ENCODE data around the gene CACTIN. TPM values are rescaled to one million over a fixed set of nuclear protein-coding genes. Genes with fewer than 3 reads are reported as not detected.
"Not testable (repeated sequence)": the region's sequence is repeated elsewhere in the genome, so short reads cannot be mapped to it uniquely, and the experiment has no call there.

CACTIN gene
- total RNA-seq = 48.2 TPM

DNA sequence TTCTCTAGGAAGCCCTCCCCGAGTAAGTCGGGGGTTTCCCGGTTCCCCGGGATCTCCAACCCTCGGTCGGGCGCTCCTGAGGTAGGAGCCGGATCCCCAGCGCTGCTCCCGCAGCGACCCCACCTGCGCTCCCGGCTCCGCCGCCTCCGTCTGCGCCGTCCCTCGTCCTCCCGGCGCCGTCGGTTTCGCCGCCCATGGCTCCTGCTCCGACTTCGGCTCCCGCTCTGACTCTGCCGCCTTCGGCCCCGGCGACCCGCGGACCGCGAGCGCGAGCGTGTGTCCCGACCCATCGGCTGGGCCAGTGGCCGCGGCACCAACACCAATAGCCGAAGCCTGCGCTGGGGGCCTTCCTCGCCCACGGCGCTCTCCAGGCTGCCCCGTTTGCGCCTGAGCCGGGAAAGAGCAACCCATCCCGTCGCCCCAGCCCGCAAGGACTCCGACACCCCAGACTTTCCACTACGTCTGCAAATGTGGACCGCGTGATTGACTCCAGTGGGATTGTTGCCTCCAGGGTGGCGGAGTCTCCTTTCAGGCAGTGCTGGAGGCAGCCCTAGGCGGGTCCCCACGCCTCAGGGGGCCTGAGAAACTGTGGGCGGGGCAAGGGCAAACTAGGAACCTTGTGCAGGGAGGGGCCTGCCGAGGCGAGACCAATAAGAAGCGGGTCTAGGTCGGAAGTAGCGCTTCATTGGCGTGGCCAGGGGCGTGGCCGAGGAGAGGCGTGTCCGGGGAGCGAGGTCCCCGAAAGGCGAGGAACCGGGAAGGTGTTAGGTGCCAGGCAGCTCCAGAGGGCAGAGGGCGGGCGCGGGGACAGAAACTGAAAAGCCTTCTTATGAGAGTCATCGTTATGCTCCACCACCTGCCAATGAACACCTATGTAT is at the start of gene CACTIN:
Gene CACTIN (minus strand): TSS at position 318 of the 878 bp plus-strand sequence. CDS start 28 bp downstream, at position 290.
- peak; percentile 97 to 99 (median 98) for DNase-seq (ENCODE audit: low read depth in 2 of 3, low spot score in 2 of 3)

DNA sequence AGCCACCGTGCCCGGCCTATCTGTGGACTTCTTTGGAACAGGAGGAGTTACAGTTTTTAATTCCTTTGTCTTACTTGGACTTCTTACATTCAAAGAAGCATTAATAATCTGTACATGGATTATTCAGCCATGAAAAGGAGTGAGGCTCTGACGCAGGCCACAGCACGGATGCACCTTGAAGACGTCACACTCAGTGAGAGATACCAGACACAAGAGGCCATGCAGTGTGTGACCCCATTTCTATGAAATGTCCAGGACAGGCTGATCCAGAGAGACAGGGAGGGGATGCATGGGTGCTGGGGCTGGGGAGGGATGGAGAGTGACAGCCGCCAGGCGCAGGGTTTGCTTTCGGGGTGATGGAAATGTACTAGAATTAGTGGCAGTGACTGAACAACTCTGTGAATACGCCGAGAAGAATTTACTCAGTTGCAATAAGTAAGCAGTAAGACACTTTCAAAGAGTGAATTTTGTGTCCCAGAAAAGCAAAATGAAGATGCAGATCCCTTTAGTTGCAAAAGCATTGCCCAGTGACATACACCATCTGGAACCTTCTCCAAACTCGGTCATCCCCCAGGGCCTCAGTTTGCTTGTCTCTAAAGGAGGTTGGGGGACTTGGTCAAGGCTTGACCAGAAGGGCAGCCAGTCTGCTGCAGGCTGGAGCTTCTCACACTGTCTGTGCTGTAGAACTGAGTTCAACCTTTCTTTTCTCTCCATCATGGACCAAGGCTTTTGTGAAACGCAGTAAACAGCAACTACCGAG is 48.4 kb upstream of the CACTIN start:
- DNase-seq (ENCODE audit: low read depth in 2 of 3, low spot score in 2 of 3) = no peak

DNA sequence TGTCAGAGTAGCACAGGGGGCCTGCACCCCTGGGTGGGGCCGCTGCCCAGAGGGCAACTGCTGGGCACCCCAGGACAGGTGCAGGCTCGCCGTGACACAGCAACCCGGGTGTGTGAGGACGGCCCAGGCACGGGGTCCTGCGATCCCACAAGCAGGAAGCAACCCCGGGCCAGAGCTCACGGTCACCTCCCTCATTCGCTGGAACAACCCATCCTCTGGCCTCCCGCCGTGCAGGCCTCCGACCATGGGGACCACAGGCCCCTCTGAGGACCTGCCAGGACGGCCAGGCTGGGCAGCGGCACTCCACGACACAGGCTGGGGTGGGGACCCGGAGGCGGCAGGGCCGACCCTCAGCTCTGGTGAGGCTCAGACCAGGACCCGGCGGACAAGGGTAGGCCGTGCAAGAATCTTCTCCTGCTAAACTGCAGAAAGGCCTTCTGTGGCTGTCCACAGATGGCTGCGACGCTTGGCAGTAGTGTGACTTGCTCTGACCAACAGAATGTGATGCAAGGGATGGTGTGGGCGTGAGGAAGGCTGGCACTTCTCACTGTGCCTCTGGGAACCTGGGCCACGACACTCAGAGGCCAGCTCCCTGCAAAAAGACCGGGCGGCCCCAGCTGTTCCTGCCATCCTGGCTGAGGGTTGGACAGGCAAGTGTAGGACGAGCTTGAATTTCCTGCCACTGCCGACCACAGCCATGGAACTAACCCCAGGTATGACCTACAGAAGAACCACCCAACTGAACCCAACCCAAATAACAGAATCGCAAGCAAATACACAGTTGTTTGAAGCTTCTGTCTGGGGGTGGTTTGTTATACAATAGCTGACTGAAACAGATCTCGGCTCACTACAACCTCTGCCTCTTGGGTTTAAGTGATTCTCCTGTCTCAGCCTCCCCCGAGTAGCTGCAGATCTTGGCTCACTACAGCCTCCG is 47.2 kb upstream of the CACTIN start:
- DNase-seq (ENCODE audit: low read depth in 2 of 3, low spot score in 2 of 3) = no peak

DNA sequence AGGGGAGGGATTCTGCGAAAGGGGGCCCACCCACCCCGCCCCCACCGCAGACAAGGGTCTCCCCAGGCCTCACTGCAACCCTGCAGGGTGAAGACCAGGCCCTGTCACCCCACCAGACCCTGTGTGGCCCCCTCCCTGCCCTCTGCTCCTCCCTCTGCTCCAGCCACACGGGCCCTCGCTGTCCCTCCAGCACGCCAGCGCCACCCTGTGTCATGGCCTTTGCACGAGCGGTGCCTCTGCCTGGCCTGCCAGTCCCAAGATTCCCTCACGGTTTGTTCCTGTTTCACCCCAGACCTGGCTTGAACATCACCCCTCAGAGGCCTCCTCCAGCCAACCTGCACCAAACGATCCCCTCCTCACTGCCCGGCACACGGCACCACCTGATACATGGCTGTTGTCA is 46.4 kb upstream of the CACTIN start:
- DNase-seq (ENCODE audit: low read depth in 2 of 3, low spot score in 2 of 3) = no peak

DNA sequence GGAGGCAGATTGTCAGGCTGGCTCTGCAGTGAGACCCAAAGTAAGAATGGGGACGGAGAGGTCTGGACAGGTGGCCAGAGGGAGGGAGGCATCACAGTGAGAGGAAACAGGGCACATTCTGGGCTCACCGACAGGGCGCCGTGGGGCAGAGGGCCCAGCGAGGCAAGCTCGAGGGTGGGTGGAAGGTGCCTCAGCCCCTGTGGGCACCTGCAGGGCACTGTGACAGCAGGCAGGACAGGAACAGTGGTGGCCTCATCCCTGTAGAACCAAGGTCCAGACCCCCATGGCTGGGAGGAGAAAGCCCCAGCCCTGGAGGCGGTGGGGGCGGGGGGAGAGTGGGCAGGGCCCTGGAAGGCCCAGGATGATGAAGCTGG is 46.0 kb upstream of the CACTIN start:
- no peak for DNase-seq (ENCODE audit: low read depth in 2 of 3, low spot score in 2 of 3)

DNA sequence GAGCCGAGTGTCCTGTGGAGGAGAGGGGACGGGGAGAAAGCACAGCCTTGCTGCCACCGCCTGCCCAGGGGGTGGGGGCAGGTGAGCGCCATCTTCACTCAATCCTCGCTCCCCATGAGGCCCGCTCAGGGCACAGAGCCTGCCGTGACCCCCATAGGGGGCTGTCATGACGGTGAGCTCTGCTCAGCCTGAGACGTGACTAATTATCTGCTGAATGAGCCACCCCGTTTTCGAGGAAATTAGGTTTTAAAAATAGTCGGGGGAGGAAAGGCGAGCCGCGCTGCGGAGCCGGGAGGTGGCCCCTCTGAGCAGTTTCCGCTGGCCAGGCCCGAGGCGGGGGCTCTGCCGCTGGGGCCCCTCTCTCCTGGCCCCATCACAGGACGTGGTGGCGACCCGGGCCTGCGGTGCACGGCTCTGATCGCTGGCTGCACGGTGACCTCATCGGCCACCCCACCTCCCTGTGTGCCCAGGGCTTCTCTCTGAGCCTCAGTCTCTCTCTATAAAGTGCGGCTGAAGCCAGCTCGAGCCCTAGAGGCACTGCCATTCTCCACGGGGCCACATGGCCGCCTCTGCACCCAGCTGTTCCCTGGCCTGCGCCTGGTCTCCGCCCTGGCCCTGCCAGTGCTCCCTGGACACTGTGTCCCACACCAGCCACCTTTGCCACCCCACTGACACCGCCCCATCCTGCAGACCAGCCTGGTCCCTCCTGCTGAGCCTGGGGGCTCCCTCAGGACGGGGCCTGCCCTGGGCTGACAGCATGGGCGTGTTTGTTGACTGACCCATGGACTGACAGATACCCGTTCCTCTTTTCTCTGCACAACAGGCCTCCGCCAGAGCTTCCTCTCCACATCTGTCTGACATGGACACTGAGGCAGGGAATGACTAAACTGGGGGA is 45.3 kb upstream of the CACTIN start:
- DNase-seq (ENCODE audit: low read depth in 2 of 3, low spot score in 2 of 3) = peak in 2 of 3 donors; percentile 41 to 64

DNA sequence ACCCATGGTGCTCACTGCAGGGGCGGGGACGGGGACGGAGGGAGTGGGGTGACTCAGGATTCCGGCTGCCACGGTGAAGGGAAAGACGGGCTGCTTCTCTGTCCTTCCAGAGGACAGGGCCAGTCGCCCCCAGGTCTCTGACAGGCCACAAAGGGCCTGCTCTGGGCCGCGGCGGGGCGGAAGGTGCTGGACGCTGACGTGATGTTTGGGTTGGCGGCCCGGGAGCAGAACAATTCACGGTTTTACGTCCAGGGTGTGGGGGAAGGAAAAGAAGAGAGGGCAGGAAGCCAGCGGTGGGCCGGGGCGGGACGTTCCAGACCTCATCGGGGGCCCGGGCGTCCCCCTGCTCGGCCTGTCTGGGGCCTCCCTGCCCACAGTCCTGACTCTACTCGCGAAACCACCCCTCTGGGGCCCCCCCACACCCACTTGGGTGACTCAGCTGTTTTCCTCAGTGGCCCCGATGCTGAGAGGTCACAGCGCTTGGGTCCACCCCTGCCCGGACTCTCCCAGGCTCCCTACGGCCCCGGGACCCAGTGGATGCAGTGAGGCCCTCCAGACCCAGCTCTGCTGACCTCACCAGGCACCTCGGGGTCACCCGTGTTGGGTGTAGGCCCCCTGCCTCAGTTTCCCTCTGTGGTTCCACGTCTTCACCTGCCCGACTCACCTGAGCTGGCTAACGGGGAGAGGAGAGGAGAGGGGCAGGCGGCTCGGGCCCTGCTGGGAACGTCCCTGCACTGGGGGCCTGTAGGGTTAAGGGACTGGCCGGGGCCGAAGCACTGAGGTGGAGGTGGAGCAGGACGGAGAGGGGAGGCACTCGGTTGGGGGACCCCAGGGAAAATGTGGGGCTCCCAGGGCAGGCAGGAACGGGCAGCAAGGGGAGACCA is 44.4 kb upstream of the CACTIN start:
- peak in 2 of 3 donors; percentile 75 to 83 for DNase-seq (ENCODE audit: low read depth in 2 of 3, low spot score in 2 of 3)

DNA sequence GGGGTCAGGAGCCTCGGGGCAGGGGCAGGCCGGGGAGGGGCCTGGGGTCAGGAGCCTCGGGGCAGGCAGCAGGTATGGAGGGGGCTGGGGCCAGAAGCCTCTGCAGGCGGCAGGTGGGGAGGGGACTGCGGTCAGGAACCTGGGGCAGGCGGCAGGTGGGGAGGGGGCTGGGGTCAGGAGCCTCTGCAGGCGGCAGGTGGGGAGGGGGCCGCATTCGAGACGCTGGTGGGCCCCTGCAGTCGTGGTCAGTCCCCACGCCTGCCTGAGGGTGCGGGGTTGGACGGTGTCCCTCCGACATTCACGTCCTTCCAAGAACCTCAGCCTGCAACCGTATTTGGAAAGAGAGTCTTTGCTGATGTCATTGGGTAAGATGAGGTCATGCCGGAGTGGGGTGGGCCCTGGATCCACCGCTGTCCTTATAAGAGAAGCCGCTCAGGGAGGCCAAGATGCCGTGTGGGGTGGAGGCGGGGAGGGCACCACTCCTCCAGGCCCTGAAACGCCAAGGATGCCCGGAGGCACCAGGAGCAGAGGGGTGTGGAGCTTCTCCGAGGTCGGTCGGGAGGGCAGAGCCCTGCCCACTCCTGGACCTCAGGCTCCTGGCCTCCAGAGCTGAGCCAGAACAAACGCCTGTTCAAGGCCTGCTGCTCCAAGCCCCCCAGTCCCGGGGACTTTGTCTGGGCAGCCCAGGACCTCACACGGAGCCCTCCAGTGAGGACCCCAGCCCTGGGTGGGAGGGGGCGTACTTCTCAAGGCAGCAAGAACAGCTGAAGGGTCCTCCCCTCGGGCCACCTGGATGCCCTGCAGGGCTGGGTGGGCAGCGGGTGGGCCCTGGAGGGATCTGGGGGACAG is 43.6 kb upstream of the CACTIN start:
- peak in 1 of 3 donors; percentile 43 for DNase-seq (ENCODE audit: low read depth in 2 of 3, low spot score in 2 of 3)

DNA sequence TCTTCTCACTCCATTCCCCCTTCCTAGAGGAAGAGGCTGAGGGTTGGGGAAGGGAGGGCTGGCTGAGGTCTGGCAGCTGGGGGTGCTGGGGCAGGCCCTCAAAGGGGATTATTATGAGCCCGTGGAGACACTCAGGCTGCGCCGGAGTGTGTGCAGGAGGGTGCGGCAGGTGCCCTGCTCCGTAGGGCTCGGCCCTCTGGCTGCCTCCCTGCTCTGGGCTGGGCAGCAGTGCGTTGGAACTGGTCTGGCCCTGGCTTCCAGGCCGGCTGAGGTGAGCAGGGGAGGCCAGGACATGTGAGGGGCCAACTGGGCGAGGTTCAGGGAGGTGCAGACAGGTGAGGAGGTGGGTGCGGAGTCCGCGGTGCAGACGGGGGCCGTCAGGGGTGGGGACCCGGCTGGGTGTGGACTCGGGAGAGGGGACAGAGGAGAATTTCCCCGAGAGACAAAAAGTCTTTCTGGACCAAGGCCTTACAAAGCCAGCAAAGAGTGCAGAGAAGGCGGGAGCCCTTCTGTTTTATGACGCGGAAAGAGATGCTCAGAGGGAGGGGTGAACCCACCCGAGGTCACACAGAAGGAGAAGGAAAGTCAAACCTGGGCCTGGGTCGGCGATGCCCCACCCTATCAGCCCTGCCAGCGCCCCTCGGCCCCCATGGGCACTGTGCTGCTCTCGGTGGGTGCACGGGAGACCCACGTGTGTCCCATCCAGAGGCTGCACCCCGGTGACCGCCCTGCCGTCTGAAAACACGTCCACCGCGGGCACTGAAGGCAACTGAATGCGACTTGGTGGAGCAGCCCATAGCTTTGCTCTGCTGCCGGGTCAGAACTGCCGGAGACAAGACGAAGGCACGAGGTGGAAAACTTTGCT is 42.7 kb upstream of the CACTIN start:
- DNase-seq (ENCODE audit: low read depth in 2 of 3, low spot score in 2 of 3) = no peak

DNA sequence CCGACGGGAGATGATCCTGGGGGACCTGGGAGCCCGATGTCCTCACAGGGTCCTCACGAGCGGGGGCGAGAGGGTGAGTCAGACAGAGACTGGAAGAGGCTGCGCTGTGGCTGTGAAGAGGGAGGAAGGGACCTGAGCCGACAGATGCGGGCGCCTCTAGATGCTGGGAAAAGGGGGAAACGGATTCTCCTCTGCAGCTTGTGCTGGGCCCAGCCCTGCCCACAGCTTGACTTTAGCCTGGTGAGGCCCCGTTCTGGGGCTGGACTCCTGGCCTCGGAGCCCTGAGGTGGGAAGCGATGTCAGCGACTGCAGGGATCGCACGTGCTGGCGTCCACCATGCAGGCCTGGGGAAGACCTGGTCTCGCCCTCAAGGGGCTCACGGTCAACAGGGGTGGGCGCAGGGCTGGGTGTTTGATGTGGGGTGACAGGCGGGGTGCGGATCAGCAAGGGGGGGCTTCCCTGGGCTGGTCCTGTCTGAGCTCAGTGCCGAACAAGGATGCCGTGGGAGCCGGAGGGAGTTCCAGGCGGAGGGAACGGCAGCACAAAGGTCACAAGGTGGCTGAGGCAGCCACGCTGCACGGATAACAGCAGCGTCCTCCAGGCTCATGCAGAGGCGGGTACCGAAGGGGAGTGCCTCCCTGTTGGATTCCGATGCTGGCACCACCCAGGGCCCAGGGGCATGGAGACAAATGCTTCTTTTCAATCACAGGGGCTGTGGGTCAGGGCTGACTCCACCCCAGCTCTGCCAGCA is 41.9 kb upstream of the CACTIN start:
- DNase-seq (ENCODE audit: low read depth in 2 of 3, low spot score in 2 of 3) = no peak

DNA sequence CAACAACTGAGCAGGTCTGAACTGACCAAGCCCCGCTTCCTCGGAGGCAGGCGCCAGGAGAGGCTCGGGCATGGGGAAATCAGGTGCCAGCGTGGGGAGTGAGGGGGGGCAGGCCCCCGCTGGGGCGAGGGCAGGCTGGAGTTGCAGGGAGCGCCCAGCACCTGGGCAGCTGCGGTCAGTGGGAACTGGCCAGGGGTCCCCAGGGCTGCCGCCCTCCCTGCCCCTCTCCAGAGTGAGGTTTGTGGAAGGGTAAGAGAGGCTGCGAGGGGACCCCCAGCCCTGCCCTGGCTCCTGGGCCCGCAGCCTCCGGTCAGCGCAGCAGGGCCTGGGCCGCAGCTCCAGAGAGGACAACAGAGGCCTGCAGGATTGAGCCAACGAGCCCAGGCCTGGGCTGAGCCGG is 41.2 kb upstream of the CACTIN start:
- no peak for DNase-seq (ENCODE audit: low read depth in 2 of 3, low spot score in 2 of 3)

DNA sequence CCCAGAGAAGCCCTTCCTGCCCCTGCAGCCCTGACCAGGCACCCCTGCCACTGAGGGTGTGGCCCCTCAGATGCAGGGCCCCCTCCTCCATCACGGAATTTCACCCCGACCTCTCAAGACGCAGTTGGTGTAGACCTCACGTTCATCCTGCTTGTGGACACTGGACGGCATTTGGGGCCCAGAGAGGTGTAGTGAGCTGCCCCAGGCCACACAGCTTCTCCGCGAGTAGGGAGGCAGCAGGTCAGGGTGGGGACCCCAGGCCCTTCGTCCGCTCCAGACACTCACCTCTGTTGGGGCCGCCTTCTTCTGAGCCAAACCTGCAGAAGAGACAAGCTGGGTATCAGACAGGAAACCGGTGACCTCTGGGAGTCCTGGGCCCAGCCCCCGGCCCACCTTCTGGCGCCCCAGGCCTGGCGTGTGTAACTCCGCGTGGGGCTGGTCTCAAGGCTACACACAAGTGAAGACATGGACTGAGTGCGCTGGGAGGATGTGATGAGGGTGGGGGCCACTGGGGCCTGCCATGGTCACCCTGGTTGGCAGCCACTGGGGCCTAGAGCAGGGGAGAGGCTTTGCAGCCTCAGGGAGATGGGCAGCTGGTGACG is 40.5 kb upstream of the CACTIN start:
- DNase-seq (ENCODE audit: low read depth in 2 of 3, low spot score in 2 of 3) = no peak

DNA sequence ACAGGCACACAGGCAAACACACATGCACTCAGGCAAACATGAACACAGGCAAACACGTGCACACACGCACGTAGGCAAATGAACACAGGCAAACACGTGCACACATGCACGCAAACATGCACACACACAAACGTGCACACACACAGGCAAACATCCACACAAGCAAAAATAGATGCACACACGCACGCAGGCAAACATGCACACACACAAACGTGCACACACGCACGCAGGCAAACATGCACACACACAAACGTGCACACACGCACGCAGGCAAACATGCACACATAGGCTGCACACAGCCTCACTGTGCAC is 39.9 kb upstream of the CACTIN start:
- DNase-seq (ENCODE audit: low read depth in 2 of 3, low spot score in 2 of 3) = not testable (repeated sequence)

DNA sequence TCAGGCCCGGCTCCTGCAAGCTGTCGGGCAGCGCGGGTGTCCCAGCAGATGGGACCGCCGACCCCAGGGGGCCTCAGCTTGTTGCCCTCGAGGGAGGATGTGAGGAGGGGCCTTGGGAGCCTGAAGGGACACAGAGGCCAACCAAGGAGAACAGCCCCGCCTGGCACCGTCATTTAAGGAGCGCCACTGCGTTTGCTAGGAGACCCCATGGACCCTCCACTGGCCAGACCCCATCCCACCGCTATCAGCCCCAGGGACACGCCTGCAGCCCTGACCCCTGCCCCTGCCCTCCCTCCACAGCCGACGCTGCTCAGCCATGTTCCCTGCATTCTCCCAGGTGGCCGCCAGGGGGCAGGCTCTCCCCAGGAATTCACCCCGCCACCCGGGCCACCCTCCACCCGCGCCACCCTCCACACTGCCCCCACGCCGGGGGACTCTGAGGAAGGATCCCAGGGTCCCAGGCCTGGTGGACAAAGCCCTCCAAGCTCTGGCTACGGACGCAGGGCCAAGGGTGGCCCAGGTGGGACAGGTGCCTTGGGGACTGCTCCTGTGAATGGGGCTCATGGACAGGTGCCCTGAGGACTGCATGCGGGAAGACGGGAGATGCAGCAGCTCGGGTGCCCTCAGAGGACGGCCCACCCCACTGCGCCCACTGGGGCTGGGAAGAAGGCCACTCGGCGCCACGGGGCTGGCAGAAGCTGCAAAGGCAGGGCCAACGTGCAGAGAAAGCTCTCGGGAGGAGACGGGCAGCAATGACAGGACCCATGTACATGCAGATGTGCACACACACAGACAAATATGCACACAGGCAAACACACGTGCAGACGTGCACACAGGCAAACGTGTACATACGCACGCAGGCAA is 39.3 kb upstream of the CACTIN start:
- peak in 2 of 3 donors; percentile 55 to 71 for DNase-seq (ENCODE audit: low read depth in 2 of 3, low spot score in 2 of 3)

Measured in hematopoietic multipotent progenitor cell (in vitro differentiated cells).